Activated T-helper 1 cell treated with anti-CD3 and anti-CD28 coated beads, Interleukin-12 subunit alpha, Interleukin-12 subunit beta, Interleukin-2, Interleukin-4 antibody, amounts not matched to agents 30 ng/mL and 10 ng/mL and 1 ng/mL, durations not matched to agents 14 hours and 24 hours and 36 hours (primary cell): ENCODE measurements around the gene TMEM52. TPM values are rescaled to one million over a fixed set of nuclear protein-coding genes. Genes with fewer than 3 reads are reported as not detected.

Experiments
- DNase-seq: peaks from one replicate; pipeline ENCODE4 v3.0.0; 2021; ENCODE audit warnings: low spot score
- H3K27ac Mint-ChIP-seq: one replicate; pipeline ENCODE4 v1.8.0; 2021; ENCODE audit warnings: mild to moderate bottlenecking, mixed read lengths
- H3K27me3 Mint-ChIP-seq: one replicate; pipeline ENCODE4 v1.8.0; 2022; ENCODE audit warnings: mild to moderate bottlenecking, moderate library complexity, mixed read lengths; ENCODE audit not compliant: insufficient read depth
- H3K36me3 Mint-ChIP-seq: one replicate; pipeline ENCODE4 v1.8.0; 2021; ENCODE audit warnings: low read depth, mixed read lengths
- H3K4me1 Mint-ChIP-seq: one replicate; pipeline ENCODE4 v1.8.0; 2021; ENCODE audit warnings: low read depth, mixed read lengths
- H3K4me3 Mint-ChIP-seq: one replicate; pipeline ENCODE4 v1.8.0; 2021; ENCODE audit warnings: mild to moderate bottlenecking, moderate library complexity, mixed read lengths
- H3K9me3 Mint-ChIP-seq: one replicate; pipeline ENCODE4 v1.8.0; 2021; ENCODE audit warnings: mixed read lengths
- intact Hi-C: fragments of 100-400 bp; cut with micrococcal nuclease; formaldehyde crosslinking; loops from one replicate; pipeline ENCODE4 v1.15.1; 2024
- total RNA-seq: library from RNA; stranded (reverse); gene quantifications from 2 replicates; pipeline ENCODE4 v1.2.3, GENCODE V29; 2022

The TMEM52 gene
- 0.99 and 1.5 TPM in 2 replicates for total RNA-seq

DNA sequence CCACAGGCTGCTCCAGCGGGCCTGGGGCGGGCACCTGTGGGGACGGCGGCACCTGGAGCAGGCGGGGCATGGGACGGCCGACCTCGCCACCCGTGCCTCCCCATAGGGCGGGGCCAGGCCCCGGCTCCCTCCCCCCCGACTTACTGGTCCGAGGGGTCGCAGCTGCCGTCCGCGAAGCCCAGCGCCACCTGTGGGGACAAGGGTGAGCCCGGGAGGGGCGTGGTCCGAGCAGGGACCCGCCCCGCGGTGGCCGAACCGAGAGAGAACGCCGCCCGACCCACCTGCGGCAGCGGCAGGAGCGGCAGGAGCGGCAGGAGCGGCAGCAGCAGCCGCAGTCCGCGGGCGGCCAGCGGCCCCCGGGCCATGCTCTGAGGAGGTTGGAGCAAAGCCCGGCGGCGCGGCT is at the start of gene TMEM52:
Gene TMEM52, minus strand, starts transcription at position 379 of the 403 bp plus-strand sequence. Its CDS starts 14 bp downstream, at position 365.
- no peaks in the 10 kb centered on the region for H3K36me3 Mint-ChIP-seq
- H3K4me3 Mint-ChIP-seq: peak within 1 kb of the TSS; percentile 64
- DNase-seq: no peak
- intact Hi-C loops: loop anchor here (1.0 to 2.0 kb wide), 6 partner anchors 10 to 668 kb away; partner anchors contain the start of genes GNB1 and PRXL2B
- H3K9me3 Mint-ChIP-seq: no peaks in the 10 kb centered on the region
- H3K4me1 Mint-ChIP-seq: no peaks in the 10 kb centered on the region
- peak within 1 kb of the TSS; percentile 70 for H3K27ac Mint-ChIP-seq
- H3K27me3 Mint-ChIP-seq: peaks cover 3% of the 10 kb centered on the region

DNA sequence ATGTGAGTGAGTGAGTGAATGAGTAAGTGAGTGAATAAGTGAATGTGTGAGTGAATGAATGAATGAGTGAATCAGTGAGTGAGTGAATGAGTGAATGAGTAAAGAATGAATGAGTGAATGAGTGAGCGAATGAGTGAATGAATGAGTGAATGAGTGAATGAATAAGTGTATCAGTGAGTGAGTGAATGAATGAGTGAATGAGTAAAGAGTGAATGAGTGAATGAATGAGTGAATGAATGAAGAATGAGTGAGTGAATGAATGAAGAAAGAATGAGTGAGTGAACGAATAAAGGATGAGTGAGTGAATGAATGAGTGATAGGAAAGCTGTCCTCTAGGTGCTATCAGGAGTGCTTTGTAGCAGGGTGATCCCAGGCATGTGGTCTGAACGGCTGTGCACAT is 48.8 kb upstream of the TMEM52 start:
- no peak for DNase-seq
- Mint-ChIP-seq H3K27me3 (peaks cover 3% of the 10 kb centered on the region), H3K4me3 (no peak overlapping the region), H3K27ac (no peak overlapping the region), H3K36me3 (no peaks in the 10 kb centered on the region), H3K9me3 (peaks cover 12% of the 10 kb centered on the region), H3K4me1 (no peaks in the 10 kb centered on the region)
- intact Hi-C loops: no loop called here

DNA sequence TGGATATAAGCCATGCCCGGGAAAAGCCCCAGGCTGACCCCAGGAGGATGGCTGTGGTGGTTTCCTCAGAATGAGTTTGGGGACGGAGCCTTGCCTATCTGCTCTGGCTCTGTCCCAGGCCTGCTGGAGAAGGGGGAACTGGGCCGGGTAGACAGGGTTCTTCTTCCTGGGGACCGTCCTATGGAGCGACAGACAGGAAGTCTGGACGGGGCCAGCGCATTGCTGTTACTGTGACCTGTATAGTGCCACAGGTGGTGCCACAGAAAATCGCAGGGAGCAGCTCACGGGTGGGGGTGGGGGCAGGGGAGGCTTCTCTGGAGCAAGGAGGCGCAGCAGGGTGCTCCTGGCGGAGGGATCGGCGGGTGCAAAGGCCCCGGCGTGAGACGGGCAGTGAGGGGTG is 48.1 kb upstream of the TMEM52 start:
- H3K9me3 Mint-ChIP-seq: peaks cover 12% of the 10 kb centered on the region
- H3K36me3 Mint-ChIP-seq: no peaks in the 10 kb centered on the region
- DNase-seq: no peak
- intact Hi-C loops: no loop called here
- H3K4me1 Mint-ChIP-seq: no peaks in the 10 kb centered on the region
- no peak overlapping the region for H3K27ac Mint-ChIP-seq
- peaks cover 3% of the 10 kb centered on the region for H3K27me3 Mint-ChIP-seq
- no peak overlapping the region for H3K4me3 Mint-ChIP-seq

DNA sequence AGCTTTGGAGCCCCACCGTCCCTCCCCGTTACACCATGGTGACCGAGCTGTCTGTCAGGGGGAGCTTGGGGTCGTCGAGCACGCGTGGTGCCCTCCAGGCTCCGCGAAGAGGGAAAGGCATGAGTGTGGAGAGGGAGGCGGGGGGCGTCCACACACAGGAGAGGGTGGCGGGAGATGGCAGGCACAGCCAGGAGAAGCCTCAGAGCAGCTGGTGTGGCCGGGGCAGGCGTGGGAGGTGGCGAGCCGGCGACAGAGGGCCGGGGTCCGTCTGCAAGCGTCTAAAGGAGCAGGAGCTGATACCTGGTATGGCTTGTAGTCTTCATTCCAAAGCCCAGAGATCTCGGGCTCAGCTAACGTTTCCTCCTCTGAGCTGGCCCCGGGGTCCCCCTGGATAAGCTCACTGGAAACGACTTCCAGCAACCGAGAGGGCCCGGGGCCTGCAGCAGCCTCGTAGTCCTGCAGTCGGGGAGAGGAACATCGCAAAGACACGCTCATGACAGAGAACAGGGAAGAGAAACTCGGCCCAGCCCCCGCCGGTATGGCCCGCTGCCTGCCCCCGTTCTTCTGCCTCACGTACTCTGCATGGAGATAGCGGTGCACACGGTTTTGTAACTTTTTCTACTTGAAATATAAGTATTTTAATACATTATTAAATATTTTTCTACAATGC is 47.1 kb upstream of the TMEM52 start:
- Mint-ChIP-seq H3K36me3 (no peaks in the 10 kb centered on the region), H3K4me3 (no peak overlapping the region), H3K9me3 (peaks cover 8% of the 10 kb centered on the region), H3K27ac (no peak overlapping the region), H3K4me1 (no peaks in the 10 kb centered on the region), H3K27me3 (peaks cover 1% of the 10 kb centered on the region)
- intact Hi-C loops: no loop called here
- no peak for DNase-seq

GRCh38 chr1:1965546-1965945 is 46.5 kb upstream of the TMEM52 start:
- no peaks in the 10 kb centered on the region for H3K36me3 Mint-ChIP-seq
- intact Hi-C loops: no loop called here
- H3K27me3 Mint-ChIP-seq: peaks cover 5% of the 10 kb centered on the region
- H3K9me3 Mint-ChIP-seq: peaks cover 5% of the 10 kb centered on the region
- DNase-seq: no peak
- no peak overlapping the region for H3K27ac Mint-ChIP-seq
- H3K4me1 Mint-ChIP-seq: no peaks in the 10 kb centered on the region
- H3K4me3 Mint-ChIP-seq: no peak overlapping the region

DNA sequence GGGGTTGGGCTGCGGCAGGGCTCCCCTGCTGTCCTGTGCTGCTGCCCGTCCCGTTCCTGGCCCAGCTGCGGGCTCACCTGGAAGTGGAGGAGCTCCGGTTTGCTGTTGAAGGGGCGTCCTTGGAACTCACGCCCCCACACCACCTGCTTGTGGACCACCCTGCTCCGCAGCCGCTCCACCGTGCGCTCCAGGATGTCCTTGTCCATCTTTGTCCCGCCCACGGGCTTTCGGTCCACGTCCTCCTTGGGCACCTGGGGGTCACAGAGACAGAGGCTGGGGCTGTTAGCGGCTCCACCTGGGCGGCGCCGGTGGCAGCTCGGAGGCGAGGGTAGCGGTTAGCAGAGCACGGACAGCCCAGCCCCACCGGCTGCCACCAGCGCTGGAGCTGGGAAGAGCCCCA is 45.7 kb upstream of the TMEM52 start:
- Mint-ChIP-seq H3K27me3 (peaks cover 5% of the 10 kb centered on the region), H3K4me1 (no peaks in the 10 kb centered on the region), H3K36me3 (no peaks in the 10 kb centered on the region), H3K9me3 (peaks cover 5% of the 10 kb centered on the region), H3K27ac (no peak overlapping the region), H3K4me3 (no peak overlapping the region)
- intact Hi-C loops: no loop called here
- DNase-seq: no peak

DNA sequence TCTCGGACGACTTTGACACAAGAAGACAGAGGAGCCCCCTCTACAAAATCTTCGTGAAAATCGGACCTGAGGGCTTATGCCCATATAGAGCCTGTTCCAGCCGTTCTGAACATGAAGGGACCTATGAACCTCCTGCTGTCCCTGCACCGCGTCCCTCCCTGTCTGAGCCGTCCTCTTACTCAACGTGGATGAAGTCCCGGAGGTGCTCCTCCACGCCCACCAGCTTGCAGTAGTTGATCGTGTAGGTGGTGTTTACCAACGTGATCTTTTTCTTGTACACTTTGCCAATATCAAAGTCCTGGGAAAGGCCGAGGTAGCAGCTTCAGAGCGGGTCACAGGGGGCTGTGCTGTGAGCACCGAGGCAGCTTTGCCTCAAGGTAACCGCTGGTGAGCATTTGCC is 44.5 kb upstream of the TMEM52 start:
- peaks cover 5% of the 10 kb centered on the region for H3K9me3 Mint-ChIP-seq

GRCh38 chr1:1962752-1963151 is 43.7 kb upstream of the TMEM52 start:
- DNase-seq: no peak
- intact Hi-C loops: no loop called here
- Mint-ChIP-seq H3K36me3 (no peaks in the 10 kb centered on the region), H3K4me1 (no peaks in the 10 kb centered on the region), H3K27ac (no peak overlapping the region), H3K4me3 (no peak overlapping the region), H3K27me3 (peaks cover 5% of the 10 kb centered on the region), H3K9me3 (peaks cover 2% of the 10 kb centered on the region)

More for the DNA sequence above, 44.5 kb upstream of the TMEM52 start:
- Mint-ChIP-seq H3K4me3 (no peak overlapping the region), H3K36me3 (no peaks in the 10 kb centered on the region), H3K27ac (no peak overlapping the region), H3K27me3 (peaks cover 6% of the 10 kb centered on the region), H3K4me1 (no peaks in the 10 kb centered on the region)
- intact Hi-C loops: no loop called here
- DNase-seq: no peak

GRCh38 chr1:1960480-1961196 is 41.6 kb upstream of the TMEM52 start:
- no peaks in the 10 kb centered on the region for H3K4me1 Mint-ChIP-seq
- no peak overlapping the region for H3K4me3 Mint-ChIP-seq
- no peaks in the 10 kb centered on the region for H3K9me3 Mint-ChIP-seq
- H3K27me3 Mint-ChIP-seq: peaks cover 5% of the 10 kb centered on the region
- intact Hi-C loops: loop anchor here (1.0 kb wide), 1 partner anchor 85 kb away; no protein-coding TSS in a partner anchor
- no peak for DNase-seq
- H3K36me3 Mint-ChIP-seq: no peaks in the 10 kb centered on the region
- H3K27ac Mint-ChIP-seq: no peak overlapping the region

- no peak overlapping the region for H3K4me3 Mint-ChIP-seq
- H3K27ac Mint-ChIP-seq: no peak overlapping the region
- peaks cover 5% of the 10 kb centered on the region for H3K27me3 Mint-ChIP-seq
- DNase-seq: peak; percentile 47
- intact Hi-C loops: loop anchor here (1.0 kb wide), 1 partner anchor 85 kb away; no protein-coding TSS in a partner anchor
- H3K4me1 Mint-ChIP-seq: no peaks in the 10 kb centered on the region
- no peaks in the 10 kb centered on the region for H3K36me3 Mint-ChIP-seq
- no peaks in the 10 kb centered on the region for H3K9me3 Mint-ChIP-seq
Measured at GRCh38 chr1:1959840-1960479, 40.9 kb upstream of the TMEM52 start.

GRCh38 chr1:1959459-1959839 is 40.4 kb upstream of the TMEM52 start:
- DNase-seq: no peak
- no peak overlapping the region for H3K27ac Mint-ChIP-seq
- H3K9me3 Mint-ChIP-seq: no peaks in the 10 kb centered on the region
- H3K36me3 Mint-ChIP-seq: no peaks in the 10 kb centered on the region
- peaks cover 5% of the 10 kb centered on the region for H3K27me3 Mint-ChIP-seq
- no peak overlapping the region for H3K4me3 Mint-ChIP-seq
- H3K4me1 Mint-ChIP-seq: no peaks in the 10 kb centered on the region
- intact Hi-C loops: no loop called here

GRCh38 chr1:1958071-1958541 is 39.0 kb upstream of the TMEM52 start:
- Mint-ChIP-seq H3K27ac (no peak overlapping the region), H3K9me3 (no peaks in the 10 kb centered on the region), H3K4me3 (no peak overlapping the region), H3K4me1 (no peaks in the 10 kb centered on the region), H3K27me3 (peaks cover 5% of the 10 kb centered on the region), H3K36me3 (no peaks in the 10 kb centered on the region)
- DNase-seq: no peak
- intact Hi-C loops: no loop called here

DNA sequence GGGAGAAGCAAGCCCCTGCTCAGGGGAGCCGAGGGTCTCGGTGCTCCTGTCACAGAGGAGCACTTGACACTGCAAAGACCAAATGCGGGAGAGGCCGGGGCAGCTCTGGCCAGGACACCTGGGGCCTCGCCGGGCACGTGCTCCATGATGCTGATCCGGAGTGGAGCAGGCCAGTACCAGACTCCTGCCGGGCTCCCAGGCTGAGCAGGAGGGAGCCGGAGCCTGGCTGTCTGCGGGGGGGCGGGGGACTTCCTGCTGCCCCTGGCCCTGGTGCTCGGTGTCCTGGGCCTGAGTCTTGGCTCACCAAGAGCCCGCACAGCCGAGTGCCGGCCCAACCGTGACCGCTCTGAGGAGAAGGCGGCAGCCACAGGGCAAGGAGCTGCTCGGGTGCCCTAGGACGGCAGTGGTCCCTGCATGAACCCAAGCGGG is 38.5 kb upstream of the TMEM52 start:
- no peak overlapping the region for H3K27ac Mint-ChIP-seq
- peaks cover 5% of the 10 kb centered on the region for H3K27me3 Mint-ChIP-seq
- no peak for DNase-seq
- no peaks in the 10 kb centered on the region for H3K9me3 Mint-ChIP-seq
- H3K4me3 Mint-ChIP-seq: no peak overlapping the region
- intact Hi-C loops: no loop called here
- H3K36me3 Mint-ChIP-seq: no peaks in the 10 kb centered on the region
- H3K4me1 Mint-ChIP-seq: no peaks in the 10 kb centered on the region
